Colonic mucosa (tissue), 4 donors: ENCODE data around the gene HSH2D. TPM values are rescaled to one million over a fixed set of nuclear protein-coding genes. Genes with fewer than 3 reads are reported as not detected.
"Not testable (repeated sequence)": the region's sequence is repeated elsewhere in the genome, so short reads cannot be mapped to it uniquely, and the experiment has no call there.

Experiments
- DNase-seq: peaks from one replicate; pipeline ENCODE4 v3.0.0-alpha.2; 2020
- H3K27ac ChIP-seq: fragments of 200-600 bp; one replicate; pipeline ENCODE4 v1.8.0; 2021
- H3K27me3 ChIP-seq: fragments of 200-600 bp; one replicate; pipeline ENCODE4 v1.8.0; 2021
- H3K36me3 ChIP-seq: fragments of 200-600 bp; one replicate; pipeline ENCODE4 v1.8.0; 2021
- H3K4me1 ChIP-seq: fragments of 200-600 bp; one replicate; pipeline ENCODE4 v1.8.0; 2021; ENCODE audit warnings: mild to moderate bottlenecking
- H3K4me3 ChIP-seq: fragments of 200-600 bp; one replicate; pipeline ENCODE4 v1.8.0; 2021
- H3K9ac ChIP-seq, 2 donors: one replicate each; pipeline ENCODE4 v1.7.0; 2013; ENCODE audit warnings: control low read depth in 2 of 2, low read depth in 2 of 2, low read length in 2 of 2
- H3K9me3 ChIP-seq: fragments of 200-600 bp; one replicate; pipeline ENCODE4 v1.8.0; 2021
- intact Hi-C: fragments of 100-400 bp; cut with DNase I; formaldehyde crosslinking; loops from one replicate; pipeline ENCODE4 v1.14.1; 2022
- total RNA-seq, 2 donors: library from RNA; stranded (reverse); fragmentation: NEBNext Ultra II Directional in 1 of 2; extraction: Animal tissue kit (Norgen Biotek cat#: 25700) in 1 of 2; gene quantifications; one replicate each; pipeline ENCODE4 v1.2.1, GENCODE V29; 2021
- TF ChIP-seq, protein P1 (sequence below): fragments of 200-600 bp; IDR thresholded peaks from one replicate; pipeline ENCODE4 v1.8.0; 2022; ENCODE audit warnings: antibody characterized with exemption, mild to moderate bottlenecking
- donor health status: healthy.
- donor health status: DM: no; HTN: no; CAD: no.
- donor health status: DM: no; HTN: no; CAD: no.

HSH2D gene
- total RNA-seq, 2 donors from 2014 or later: 13.5 to 14.0 TPM

- no peak overlapping the region for H3K27ac ChIP-seq
- H3K4me1 ChIP-seq: peaks cover 9% of the 10 kb centered on the region
- no peak overlapping the region for H3K4me3 ChIP-seq
- H3K9ac ChIP-seq: no peak overlapping the region
- TF ChIP-seq, protein P1, sequence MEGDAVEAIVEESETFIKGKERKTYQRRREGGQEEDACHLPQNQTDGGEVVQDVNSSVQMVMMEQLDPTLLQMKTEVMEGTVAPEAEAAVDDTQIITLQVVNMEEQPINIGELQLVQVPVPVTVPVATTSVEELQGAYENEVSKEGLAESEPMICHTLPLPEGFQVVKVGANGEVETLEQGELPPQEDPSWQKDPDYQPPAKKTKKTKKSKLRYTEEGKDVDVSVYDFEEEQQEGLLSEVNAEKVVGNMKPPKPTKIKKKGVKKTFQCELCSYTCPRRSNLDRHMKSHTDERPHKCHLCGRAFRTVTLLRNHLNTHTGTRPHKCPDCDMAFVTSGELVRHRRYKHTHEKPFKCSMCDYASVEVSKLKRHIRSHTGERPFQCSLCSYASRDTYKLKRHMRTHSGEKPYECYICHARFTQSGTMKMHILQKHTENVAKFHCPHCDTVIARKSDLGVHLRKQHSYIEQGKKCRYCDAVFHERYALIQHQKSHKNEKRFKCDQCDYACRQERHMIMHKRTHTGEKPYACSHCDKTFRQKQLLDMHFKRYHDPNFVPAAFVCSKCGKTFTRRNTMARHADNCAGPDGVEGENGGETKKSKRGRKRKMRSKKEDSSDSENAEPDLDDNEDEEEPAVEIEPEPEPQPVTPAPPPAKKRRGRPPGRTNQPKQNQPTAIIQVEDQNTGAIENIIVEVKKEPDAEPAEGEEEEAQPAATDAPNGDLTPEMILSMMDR: no peak
- H3K27me3 ChIP-seq: no peaks in the 10 kb centered on the region
- H3K36me3 ChIP-seq: peaks cover 19% of the 10 kb centered on the region
- no peak for DNase-seq
- H3K9me3 ChIP-seq: no peaks in the 10 kb centered on the region
- intact Hi-C loops: loop anchor here (5.0 kb wide), 1 partner anchor 60 kb away; no protein-coding TSS in a partner anchor
These were observed 25.9 kb upstream of the HSH2D start for GRCh38 chr19:16117594-16118033.

DNA sequence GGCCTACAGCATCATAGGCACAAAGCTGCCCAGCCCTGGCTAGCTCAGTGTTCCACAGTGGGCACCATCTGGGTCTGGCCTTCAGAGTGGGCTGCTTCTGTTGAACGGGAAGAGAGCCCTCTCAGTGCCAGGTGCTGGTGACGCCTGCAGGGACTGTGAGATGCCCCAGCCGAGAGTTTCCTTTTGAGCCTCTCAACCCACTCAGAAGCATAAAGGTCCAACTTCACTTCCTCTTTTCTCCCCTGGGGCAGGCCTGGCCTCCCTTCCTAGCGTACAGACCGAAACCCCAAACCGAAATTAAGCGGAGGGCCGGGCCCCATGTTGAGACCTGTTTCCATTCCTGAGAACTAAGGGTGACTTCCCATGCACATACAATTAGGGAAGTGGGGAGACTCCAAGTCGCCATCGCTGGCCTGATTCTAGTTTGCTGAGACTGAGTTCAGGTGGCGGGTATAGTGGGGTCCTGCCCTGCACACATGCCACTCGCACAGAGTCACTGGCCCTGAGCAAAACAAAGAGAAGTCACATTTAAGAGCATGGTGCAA is 24.9 kb upstream of the HSH2D start:
- H3K27ac ChIP-seq: peak overlapping the region; percentile 54
- peaks cover 19% of the 10 kb centered on the region for H3K36me3 ChIP-seq
- no peak overlapping the region for H3K9ac ChIP-seq
- no peak overlapping the region for H3K4me3 ChIP-seq
- no peaks in the 10 kb centered on the region for H3K27me3 ChIP-seq
- H3K4me1 ChIP-seq: peaks cover 7% of the 10 kb centered on the region
- DNase-seq: no peak
- no peaks in the 10 kb centered on the region for H3K9me3 ChIP-seq
- intact Hi-C loops: loop anchor here (5.0 kb wide), 1 partner anchor 59 kb away; no protein-coding TSS in a partner anchor
- TF ChIP-seq, protein P1: no peak

- DNase-seq, H3K9ac ChIP-seq, H3K4me3 ChIP-seq, H3K4me1 ChIP-seq, H3K27me3 ChIP-seq, H3K9me3 ChIP-seq: not testable (repeated sequence)
- H3K27ac ChIP-seq: peak overlapping the region; percentile 54
- peaks cover 19% of the 10 kb centered on the region for H3K36me3 ChIP-seq
- intact Hi-C loops: loop anchor here (5.0 kb wide), 1 partner anchor 58 kb away; no protein-coding TSS in a partner anchor
These were observed 24.2 kb upstream of the HSH2D start for GRCh38 chr19:16119075-16119857.

DNA sequence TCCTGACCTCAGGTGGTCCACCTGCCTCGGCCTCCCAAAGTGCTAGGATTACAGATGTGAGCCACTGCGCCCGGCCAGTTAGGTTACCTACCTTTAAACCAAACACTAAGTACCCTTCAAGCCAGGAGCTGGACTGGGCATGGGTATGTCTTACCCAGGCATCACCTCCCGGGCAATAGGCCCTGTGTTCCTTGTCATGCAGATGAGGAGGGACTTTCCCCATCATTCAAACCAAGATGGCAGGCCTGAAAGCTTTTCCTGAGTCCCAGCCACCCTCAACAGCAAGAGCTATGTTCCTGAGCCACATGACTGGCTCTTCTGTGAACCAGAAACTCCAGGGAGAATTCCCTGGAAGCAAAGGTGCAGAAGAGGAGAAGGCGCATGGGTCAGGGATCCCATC is 22.3 kb upstream of the HSH2D start:
- TF ChIP-seq, protein P1: no peak
- H3K4me3 ChIP-seq: no peak overlapping the region
- no peak overlapping the region for H3K9ac ChIP-seq
- peaks cover 19% of the 10 kb centered on the region for H3K36me3 ChIP-seq
- no peaks in the 10 kb centered on the region for H3K27me3 ChIP-seq
- H3K27ac ChIP-seq: no peak overlapping the region
- H3K9me3 ChIP-seq: no peaks in the 10 kb centered on the region
- H3K4me1 ChIP-seq: no peaks in the 10 kb centered on the region
- intact Hi-C loops: no loop called here
- no peak for DNase-seq

DNA sequence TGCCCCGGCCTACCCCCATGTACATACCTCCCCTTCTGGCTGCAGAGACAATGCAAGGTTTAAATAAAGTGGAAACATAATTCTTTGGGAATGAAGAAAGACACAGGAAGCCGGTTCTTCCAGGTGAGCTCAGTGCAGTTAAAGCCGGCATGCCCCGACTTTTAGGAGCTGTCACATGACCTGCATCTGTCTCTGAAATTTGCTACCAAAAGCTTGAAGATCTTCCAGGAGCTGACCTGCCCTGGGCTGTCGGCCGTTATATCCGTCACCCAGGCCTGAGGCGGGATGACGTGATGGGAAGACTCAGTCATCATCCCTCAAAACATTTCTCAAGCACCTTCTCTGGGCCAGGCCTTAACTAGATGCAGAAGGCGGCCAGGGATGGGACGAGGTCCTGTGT is 21.5 kb upstream of the HSH2D start:
- no peak for DNase-seq
- intact Hi-C loops: no loop called here
- Histone ChIP-seq H3K27ac (no peak overlapping the region), H3K9ac (no peak overlapping the region), H3K4me1 (no peaks in the 10 kb centered on the region), H3K9me3 (no peaks in the 10 kb centered on the region), H3K27me3 (no peaks in the 10 kb centered on the region), H3K4me3 (no peak overlapping the region), H3K36me3 (peaks cover 19% of the 10 kb centered on the region)
- TF ChIP-seq, protein P1: no peak

DNA sequence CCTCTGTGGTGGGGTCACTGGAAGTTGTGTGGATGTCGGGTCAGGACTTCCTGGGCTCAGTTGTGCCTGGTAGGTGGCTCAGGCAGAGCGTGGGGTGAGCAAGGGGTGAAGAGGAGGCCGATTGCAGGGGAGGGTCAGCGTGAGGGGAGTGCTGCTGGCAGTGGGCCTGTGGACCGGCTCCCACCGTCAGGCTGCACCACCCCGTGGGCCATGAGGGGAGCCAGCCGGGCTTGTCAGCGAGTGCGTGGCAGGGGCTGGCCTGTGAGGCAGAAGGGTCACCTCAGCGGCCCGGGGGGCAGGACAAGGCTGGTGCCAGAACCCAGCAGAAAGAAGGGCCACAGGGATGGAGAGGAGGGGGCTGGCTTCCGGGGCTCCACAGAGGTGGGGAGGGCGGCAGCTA is 18.5 kb upstream of the HSH2D start:
- H3K36me3 ChIP-seq: peaks cover 23% of the 10 kb centered on the region
- H3K27ac ChIP-seq: no peak overlapping the region

More for the DNA sequence above, 18.5 kb upstream of the HSH2D start:
- H3K9ac ChIP-seq: peak overlapping the region in 1 of 2 donors; percentile 9
- H3K27me3 ChIP-seq: no peaks in the 10 kb centered on the region
- no peaks in the 10 kb centered on the region for H3K4me1 ChIP-seq
- DNase-seq: no peak
- TF ChIP-seq, protein P1: no peak
- H3K4me3 ChIP-seq: no peak overlapping the region
- no peaks in the 10 kb centered on the region for H3K9me3 ChIP-seq
- intact Hi-C loops: no loop called here
